ENCODE measurements around the gene FOSL2. TPM values are rescaled to one million over a fixed set of nuclear protein-coding genes. Genes with fewer than 3 reads are reported as not detected.

The FOSL2 gene
- total RNA-seq, 1 experiment from 2014 or later, result 44.8 TPM

DNA sequence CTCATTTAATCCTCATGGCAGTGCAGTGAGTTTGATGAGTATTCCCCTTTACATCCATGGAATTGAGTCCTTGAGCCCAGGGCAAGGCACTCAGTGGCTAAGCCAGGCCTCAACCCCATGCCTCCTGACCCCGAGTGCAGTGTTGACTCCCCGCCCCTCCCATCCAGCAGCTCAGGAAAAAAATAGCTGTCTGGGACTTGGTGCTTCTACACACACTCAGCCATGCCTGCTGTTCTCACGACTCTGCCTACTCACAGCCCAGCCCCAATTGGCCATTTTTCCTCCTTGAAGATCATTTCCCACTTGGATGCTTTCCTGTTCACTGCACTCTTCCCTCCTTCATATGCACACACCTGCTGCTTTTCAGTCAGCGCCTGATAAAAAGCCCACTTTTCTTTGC, 8.8 kb downstream of the FOSL2 start:
- ChIA-PET RAD21 (ENCODE audit: low non-redundant PET in 1 of 2, low total read pairs in 2 of 2, uncharacterized antibody in 2 of 2, unreplicated experiment in 2 of 2) (interaction anchor here in 1 of 2 experiments (0.7 kb wide), 1 partner anchor 17 kb away, joined by 4 read pairs; no protein-coding TSS in a partner anchor), POLR2A (no interaction called here), CTCF (interaction anchor here (0.7 kb wide), 1 partner anchor 887 kb away, joined by 3 read pairs; no protein-coding TSS in a partner anchor)
- TF ChIP-seq, protein P1, sequence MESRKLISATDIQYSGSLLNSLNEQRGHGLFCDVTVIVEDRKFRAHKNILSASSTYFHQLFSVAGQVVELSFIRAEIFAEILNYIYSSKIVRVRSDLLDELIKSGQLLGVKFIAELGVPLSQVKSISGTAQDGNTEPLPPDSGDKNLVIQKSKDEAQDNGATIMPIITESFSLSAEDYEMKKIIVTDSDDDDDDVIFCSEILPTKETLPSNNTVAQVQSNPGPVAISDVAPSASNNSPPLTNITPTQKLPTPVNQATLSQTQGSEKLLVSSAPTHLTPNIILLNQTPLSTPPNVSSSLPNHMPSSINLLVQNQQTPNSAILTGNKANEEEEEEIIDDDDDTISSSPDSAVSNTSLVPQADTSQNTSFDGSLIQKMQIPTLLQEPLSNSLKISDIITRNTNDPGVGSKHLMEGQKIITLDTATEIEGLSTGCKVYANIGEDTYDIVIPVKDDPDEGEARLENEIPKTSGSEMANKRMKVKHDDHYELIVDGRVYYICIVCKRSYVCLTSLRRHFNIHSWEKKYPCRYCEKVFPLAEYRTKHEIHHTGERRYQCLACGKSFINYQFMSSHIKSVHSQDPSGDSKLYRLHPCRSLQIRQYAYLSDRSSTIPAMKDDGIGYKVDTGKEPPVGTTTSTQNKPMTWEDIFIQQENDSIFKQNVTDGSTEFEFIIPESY (IDR thresholded peaks at IDR 0.05; ENCODE audit: extremely low read depth, insufficient replicate concordance, low read length), result no peak
- TF ChIP-seq EZH2 (IDR thresholded peaks at IDR 0.05) (no peak), ELF1 (IDR thresholded peaks at IDR 0.05; ENCODE audit: borderline replicate concordance, low read depth) (no peak), FOSL1 (IDR thresholded peaks at IDR 0.05; ENCODE audit: low read depth) (no peak), SIN3A (IDR thresholded peaks at IDR 0.05; ENCODE audit: low read depth) (no peak), POLR2A (IDR thresholded peaks at IDR 0.05; ENCODE audit: borderline replicate concordance, extremely low read depth, insufficient read depth, insufficient read length) (no peak), CEBPB (IDR thresholded peaks at IDR 0.05; ENCODE audit: low read depth) (no peak), EZH2phosphoT487 (IDR thresholded peaks at IDR 0.05; ENCODE audit: borderline replicate concordance) (no peak), ZNF274 (IDR thresholded peaks at IDR 0.05; ENCODE audit: low read depth, low read length) (no peak), EGR1 (IDR thresholded peaks at IDR 0.05; ENCODE audit: low read depth) (no peak), RAD21 (IDR thresholded peaks at IDR 0.05; ENCODE audit: low read depth) (no peak), ZFX (IDR thresholded peaks at IDR 0.05) (no peak), TCF7L2 (IDR thresholded peaks at IDR 0.05; ENCODE audit: borderline replicate concordance, extremely low read depth, insufficient read depth, insufficient read length) (no peak), CBX3 (IDR thresholded peaks at IDR 0.05; ENCODE audit: low read depth) (no peak), YY1 (IDR thresholded peaks at IDR 0.05; ENCODE audit: extremely low read depth, insufficient replicate concordance, low read depth, low read length) (no peak)
- TF ChIP-seq, protein P2, sequence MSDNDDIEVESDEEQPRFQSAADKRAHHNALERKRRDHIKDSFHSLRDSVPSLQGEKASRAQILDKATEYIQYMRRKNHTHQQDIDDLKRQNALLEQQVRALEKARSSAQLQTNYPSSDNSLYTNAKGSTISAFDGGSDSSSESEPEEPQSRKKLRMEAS (IDR thresholded peaks at IDR 0.05), result no peak
- TF ChIP-seq, protein P3, sequence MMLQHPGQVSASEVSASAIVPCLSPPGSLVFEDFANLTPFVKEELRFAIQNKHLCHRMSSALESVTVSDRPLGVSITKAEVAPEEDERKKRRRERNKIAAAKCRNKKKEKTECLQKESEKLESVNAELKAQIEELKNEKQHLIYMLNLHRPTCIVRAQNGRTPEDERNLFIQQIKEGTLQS (IDR thresholded peaks at IDR 0.05), result no peak
- TF ChIP-seq, protein P4, sequence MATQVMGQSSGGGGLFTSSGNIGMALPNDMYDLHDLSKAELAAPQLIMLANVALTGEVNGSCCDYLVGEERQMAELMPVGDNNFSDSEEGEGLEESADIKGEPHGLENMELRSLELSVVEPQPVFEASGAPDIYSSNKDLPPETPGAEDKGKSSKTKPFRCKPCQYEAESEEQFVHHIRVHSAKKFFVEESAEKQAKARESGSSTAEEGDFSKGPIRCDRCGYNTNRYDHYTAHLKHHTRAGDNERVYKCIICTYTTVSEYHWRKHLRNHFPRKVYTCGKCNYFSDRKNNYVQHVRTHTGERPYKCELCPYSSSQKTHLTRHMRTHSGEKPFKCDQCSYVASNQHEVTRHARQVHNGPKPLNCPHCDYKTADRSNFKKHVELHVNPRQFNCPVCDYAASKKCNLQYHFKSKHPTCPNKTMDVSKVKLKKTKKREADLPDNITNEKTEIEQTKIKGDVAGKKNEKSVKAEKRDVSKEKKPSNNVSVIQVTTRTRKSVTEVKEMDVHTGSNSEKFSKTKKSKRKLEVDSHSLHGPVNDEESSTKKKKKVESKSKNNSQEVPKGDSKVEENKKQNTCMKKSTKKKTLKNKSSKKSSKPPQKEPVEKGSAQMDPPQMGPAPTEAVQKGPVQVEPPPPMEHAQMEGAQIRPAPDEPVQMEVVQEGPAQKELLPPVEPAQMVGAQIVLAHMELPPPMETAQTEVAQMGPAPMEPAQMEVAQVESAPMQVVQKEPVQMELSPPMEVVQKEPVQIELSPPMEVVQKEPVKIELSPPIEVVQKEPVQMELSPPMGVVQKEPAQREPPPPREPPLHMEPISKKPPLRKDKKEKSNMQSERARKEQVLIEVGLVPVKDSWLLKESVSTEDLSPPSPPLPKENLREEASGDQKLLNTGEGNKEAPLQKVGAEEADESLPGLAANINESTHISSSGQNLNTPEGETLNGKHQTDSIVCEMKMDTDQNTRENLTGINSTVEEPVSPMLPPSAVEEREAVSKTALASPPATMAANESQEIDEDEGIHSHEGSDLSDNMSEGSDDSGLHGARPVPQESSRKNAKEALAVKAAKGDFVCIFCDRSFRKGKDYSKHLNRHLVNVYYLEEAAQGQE (IDR thresholded peaks at IDR 0.05; ENCODE audit: low read depth), result no peak
- intact Hi-C loops (cut with micrococcal nuclease), result no loop called here
- no peak overlapping the region for H3K4me2 ChIP-seq (ENCODE audit: low read length)
- no TSS peak for BruUV-seq (replicated peaks)
- H4K20me1 ChIP-seq (ENCODE audit: insufficient read depth), result no peaks in the 10 kb centered on the region; the same call in 1 of the 2 replicates
- DNase-seq (ENCODE audit: low read depth, low spot score) (no peak), ATAC-seq (no peak)
- no peak overlapping the region for H2AFZ ChIP-seq (ENCODE audit: low read depth, low read length, poor library complexity, severe bottlenecking)
- peaks cover 9 to 31% of the 10 kb centered on the region in 2 experiments for H3K4me1 ChIP-seq (ENCODE audit: control insufficient read depth in 1 of 2, insufficient read depth in 2 of 2, low read length in 2 of 2)
- H3K9ac ChIP-seq (ENCODE audit: low read length), result no peak overlapping the region
- H3K79me2 ChIP-seq (ENCODE audit: insufficient read depth, low read length), result peaks cover 74% of the 10 kb centered on the region
- no peak overlapping the region for H3K4me3 ChIP-seq (replicated peaks in 1 of 2; ENCODE audit: low read depth in 1 of 2, low read length in 2 of 2)
- no peak overlapping the region for H3K27ac ChIP-seq (ENCODE audit: low read depth, low read length)
- no peaks in the 10 kb centered on the region for H3K9me3 ChIP-seq (ENCODE audit: control insufficient read depth in 1 of 2, insufficient read depth in 1 of 2, low read depth in 1 of 2, low read length in 2 of 2)
- no peaks in the 10 kb centered on the region for H3K9me2 ChIP-seq (ENCODE audit: insufficient read depth)
- H3K36me3 ChIP-seq (ENCODE audit: control insufficient read depth in 1 of 2, insufficient read depth in 2 of 2, low read length in 2 of 2), result peaks cover 0 to 28% of the 10 kb centered on the region in 2 experiments; a peak in 2 of 4 replicates
- H3K27me3 ChIP-seq (ENCODE audit: insufficient read depth, low read length), result no peaks in the 10 kb centered on the region

Data from HCT116 (cell line).